AG09309 (cell line): ENCODE results near the gene IGFN1.
A peak's percentile ranks its signal among the peaks of the same experiment; 100 is the strongest.

ENCODE experiments used
- DNase-seq: peaks from one replicate; pipeline ENCODE4 v3.0.0-alpha.2; 2010; ENCODE audit warnings: low read depth
- H3K4me3 ChIP-seq: 2 replicates; pipeline ENCODE4 v1.5.1; 2011; ENCODE audit warnings: mild to moderate bottlenecking, low read depth, low read length, moderate library complexity; ENCODE audit not compliant: control insufficient read depth
- TF ChIP-seq, protein P1 (sequence below): IDR thresholded peaks from 2 replicates; pipeline ENCODE4 v1.5.1; 2011; ENCODE audit warnings: mild to moderate bottlenecking, low read depth, low read length, inconsistent platforms; ENCODE audit not compliant: insufficient read depth, control insufficient read depth; ENCODE audit errors: missing control alignments

The IGFN1 gene

DNA sequence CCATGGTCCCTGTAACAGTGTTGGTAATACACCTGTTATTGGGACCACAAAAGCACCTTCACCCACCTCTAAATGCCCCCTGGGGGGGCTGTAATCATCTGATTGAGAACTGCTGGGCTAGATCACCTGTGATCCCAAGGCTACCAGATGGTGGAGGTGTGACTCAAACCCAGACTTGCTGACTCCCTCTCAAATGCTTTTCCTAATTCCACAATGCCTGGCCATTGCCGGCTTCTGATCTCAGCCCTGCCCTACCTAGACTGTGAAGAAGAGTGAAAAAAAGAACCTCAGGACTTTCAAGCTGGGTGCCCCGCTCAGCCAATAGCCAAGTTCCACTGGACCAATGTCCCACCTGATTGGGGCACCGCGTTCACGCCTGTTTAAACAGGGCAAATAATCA is 45.9 kb upstream of the IGFN1 start:
- TF ChIP-seq, protein P1, sequence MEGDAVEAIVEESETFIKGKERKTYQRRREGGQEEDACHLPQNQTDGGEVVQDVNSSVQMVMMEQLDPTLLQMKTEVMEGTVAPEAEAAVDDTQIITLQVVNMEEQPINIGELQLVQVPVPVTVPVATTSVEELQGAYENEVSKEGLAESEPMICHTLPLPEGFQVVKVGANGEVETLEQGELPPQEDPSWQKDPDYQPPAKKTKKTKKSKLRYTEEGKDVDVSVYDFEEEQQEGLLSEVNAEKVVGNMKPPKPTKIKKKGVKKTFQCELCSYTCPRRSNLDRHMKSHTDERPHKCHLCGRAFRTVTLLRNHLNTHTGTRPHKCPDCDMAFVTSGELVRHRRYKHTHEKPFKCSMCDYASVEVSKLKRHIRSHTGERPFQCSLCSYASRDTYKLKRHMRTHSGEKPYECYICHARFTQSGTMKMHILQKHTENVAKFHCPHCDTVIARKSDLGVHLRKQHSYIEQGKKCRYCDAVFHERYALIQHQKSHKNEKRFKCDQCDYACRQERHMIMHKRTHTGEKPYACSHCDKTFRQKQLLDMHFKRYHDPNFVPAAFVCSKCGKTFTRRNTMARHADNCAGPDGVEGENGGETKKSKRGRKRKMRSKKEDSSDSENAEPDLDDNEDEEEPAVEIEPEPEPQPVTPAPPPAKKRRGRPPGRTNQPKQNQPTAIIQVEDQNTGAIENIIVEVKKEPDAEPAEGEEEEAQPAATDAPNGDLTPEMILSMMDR = no peak
- H3K4me3 ChIP-seq = no peak overlapping the region
- no peak for DNase-seq

- TF ChIP-seq, protein P1 = no peak
- no peak for DNase-seq
- no peak overlapping the region for H3K4me3 ChIP-seq
Measured at GRCh38 chr1:201145132-201145531, 45.5 kb upstream of the IGFN1 start.

- no peak overlapping the region for H3K4me3 ChIP-seq
- TF ChIP-seq, protein P1 = no peak
- DNase-seq = no peak
Measured at GRCh38 chr1:201145816-201146215, 44.8 kb upstream of the IGFN1 start.

DNA sequence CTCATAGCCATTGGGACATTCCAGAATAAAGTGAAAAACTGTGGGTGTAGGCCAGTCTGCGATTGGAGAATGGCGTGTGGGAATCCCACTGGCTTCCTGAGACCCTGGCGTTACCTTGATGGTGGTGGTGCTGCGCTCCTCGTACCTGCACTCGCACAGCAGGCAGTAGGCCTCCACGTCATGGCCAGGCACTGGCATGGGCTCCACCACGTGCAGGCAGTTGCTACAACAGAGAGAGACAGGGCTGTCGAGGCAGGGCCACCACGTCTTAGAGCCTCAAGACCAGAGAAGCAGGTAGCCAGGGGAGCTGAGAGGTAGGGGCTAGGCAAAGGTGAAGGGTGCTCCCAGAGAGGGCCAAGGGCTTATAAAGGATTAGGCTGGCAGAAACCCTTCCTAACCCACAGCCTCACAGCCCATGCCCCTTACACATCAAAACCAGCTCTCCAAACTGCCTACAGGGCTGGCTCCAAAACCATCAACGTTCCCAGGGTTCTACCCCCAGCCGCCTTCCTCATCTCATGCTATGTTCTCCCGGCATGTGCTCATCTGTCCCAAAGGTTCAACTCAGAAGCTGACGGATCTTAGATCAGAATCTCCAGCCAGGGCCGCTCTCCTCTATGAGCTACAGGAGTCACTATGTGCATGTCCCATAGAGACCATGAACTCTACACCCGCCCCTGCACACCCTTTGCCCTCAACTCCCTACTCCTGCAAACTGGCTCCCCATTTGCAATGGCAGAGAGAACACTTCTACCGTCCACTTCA is 43.8 kb upstream of the IGFN1 start:
- H3K4me3 ChIP-seq = no peak overlapping the region
- TF ChIP-seq, protein P1 = no peak
- no peak for DNase-seq

DNA sequence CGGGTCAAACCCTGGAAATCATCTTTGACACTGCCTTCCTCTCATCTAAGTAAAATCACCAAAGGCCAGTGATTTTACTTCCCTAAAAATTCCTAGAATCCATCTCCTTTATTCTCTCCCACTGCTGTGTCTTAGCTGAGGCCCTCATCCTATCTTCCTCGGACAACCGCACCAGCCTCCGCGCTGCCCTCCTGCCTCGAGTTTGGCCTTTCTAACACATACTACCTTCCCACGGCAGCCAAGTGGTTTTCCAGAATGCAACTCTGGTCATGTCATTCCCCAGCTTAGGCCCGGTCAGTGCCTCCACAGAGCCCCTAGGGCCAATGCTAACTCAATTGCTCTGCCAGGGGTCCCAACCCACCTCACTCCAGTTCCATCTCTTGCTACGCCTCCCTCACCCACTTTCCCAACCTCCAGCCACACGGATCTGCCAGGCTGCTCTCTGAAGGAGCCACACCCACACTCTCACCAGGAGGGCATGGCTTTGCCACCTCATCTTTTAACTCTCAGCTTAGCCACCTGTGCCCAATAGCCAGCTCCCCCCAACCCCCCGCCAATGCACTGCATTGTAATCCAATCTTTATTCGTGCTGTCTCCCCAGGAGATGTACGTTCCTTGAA is 43.1 kb upstream of the IGFN1 start:
- TF ChIP-seq, protein P1 = no peak
- no peak overlapping the region for H3K4me3 ChIP-seq
- no peak for DNase-seq

DNA sequence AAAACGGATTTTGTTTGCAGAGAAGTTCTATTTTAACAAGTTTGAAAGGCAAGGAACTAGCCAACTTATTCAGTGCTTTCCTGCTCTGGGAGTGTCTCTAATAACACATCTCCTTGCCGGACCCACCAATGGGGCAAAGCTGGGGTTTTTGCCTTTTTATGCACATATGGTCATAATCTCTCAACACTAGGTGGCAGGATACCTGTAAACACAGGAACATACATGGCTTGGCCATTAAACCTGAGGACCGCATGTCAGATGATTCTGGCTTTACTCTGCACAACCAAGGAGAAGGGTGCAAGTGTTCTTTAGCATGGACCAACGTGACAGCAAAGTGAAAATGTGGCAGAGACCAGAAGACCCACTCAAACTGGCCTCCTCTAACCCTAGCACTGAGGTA is 41.2 kb upstream of the IGFN1 start:
- TF ChIP-seq, protein P1 = peak; percentile 48
- DNase-seq = no peak
- no peak overlapping the region for H3K4me3 ChIP-seq
